ENCODE data around the gene MAP2K7. TPM values are rescaled to one million over a fixed set of nuclear protein-coding genes. Genes with fewer than 3 reads are reported as not detected.

MAP2K7 gene
- total RNA-seq, 1 experiment from 2014 or later, result 39.4 TPM

GRCh38 chr19:7897292-7897691, 6.4 kb upstream of the MAP2K7 start (continued):
- TF ChIP-seq IRF1 (CRISPR knock-in tag; IDR thresholded peaks at IDR 0.05), result no peak
- no peak for TF ChIP-seq NR3C1 (CRISPR knock-in tag; conservative IDR thresholded peaks at IDR 0.05; ENCODE audit: low read depth)
- no peak for TF ChIP-seq HMGA2 (CRISPR knock-in tag; IDR thresholded peaks at IDR 0.05)

DNA sequence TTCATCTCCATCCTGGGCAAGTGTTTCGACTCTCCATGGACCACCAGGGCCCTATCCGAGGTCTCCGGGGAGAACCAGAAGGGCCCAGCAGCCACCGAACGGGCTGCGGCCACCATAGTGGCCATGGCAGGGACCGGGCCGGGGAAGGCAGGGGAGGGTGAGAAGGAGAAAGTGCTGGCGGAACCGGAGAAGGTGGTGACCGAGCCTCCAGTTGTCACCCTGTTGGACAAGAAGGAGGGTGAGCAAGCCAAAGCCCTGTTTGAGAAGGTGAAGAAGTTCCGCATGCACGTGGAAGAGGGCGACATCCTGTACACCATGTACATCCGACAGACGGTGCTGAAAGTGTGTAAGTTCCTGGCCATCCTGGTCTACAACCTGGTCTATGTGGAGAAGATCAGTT, 4.7 kb upstream of the MAP2K7 start:
- ATAC-seq, result no peak
- CTCF ChIA-PET, result interaction anchor here (1.0 to 3.0 kb wide), 3 partner anchors 30 to 46 kb away, joined by 4 to 21 read pairs (median 6); no protein-coding TSS in a partner anchor
- POLR2A ChIA-PET, result interaction anchor here (0.6 to 1.2 kb wide), 3 partner anchors 11 to 140 kb away, joined by 3 to 4 read pairs (median 3); partner anchors contain the start of genes LRRC8E and TIMM44
- Mint-ChIP-seq H3K36me3 (no peaks in the 10 kb centered on the region), H3K4me1 (peaks cover 10% of the 10 kb centered on the region), H3K27ac (no peak overlapping the region; the same call in 1 of the 2 replicates), H3K4me3 (no peak overlapping the region), H3K27me3 (ENCODE audit: low read depth) (peaks cover 15% of the 10 kb centered on the region), H3K9me3 (no peaks in the 10 kb centered on the region)
- no peak for DNase-seq (ENCODE audit: low spot score)
- TF ChIP-seq, protein P1, sequence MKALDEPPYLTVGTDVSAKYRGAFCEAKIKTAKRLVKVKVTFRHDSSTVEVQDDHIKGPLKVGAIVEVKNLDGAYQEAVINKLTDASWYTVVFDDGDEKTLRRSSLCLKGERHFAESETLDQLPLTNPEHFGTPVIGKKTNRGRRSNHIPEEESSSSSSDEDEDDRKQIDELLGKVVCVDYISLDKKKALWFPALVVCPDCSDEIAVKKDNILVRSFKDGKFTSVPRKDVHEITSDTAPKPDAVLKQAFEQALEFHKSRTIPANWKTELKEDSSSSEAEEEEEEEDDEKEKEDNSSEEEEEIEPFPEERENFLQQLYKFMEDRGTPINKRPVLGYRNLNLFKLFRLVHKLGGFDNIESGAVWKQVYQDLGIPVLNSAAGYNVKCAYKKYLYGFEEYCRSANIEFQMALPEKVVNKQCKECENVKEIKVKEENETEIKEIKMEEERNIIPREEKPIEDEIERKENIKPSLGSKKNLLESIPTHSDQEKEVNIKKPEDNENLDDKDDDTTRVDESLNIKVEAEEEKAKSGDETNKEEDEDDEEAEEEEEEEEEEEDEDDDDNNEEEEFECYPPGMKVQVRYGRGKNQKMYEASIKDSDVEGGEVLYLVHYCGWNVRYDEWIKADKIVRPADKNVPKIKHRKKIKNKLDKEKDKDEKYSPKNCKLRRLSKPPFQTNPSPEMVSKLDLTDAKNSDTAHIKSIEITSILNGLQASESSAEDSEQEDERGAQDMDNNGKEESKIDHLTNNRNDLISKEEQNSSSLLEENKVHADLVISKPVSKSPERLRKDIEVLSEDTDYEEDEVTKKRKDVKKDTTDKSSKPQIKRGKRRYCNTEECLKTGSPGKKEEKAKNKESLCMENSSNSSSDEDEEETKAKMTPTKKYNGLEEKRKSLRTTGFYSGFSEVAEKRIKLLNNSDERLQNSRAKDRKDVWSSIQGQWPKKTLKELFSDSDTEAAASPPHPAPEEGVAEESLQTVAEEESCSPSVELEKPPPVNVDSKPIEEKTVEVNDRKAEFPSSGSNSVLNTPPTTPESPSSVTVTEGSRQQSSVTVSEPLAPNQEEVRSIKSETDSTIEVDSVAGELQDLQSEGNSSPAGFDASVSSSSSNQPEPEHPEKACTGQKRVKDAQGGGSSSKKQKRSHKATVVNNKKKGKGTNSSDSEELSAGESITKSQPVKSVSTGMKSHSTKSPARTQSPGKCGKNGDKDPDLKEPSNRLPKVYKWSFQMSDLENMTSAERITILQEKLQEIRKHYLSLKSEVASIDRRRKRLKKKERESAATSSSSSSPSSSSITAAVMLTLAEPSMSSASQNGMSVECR (CRISPR knock-in tag; IDR thresholded peaks at IDR 0.05; ENCODE audit: borderline replicate concordance), result no peak
- no peak for TF ChIP-seq AFF4 (CRISPR knock-in tag; IDR thresholded peaks at IDR 0.05; ENCODE audit: borderline replicate concordance)
- TF ChIP-seq, protein P2, sequence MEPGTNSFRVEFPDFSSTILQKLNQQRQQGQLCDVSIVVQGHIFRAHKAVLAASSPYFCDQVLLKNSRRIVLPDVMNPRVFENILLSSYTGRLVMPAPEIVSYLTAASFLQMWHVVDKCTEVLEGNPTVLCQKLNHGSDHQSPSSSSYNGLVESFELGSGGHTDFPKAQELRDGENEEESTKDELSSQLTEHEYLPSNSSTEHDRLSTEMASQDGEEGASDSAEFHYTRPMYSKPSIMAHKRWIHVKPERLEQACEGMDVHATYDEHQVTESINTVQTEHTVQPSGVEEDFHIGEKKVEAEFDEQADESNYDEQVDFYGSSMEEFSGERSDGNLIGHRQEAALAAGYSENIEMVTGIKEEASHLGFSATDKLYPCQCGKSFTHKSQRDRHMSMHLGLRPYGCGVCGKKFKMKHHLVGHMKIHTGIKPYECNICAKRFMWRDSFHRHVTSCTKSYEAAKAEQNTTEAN (CRISPR knock-in tag; IDR thresholded peaks at IDR 0.05), result no peak
- no peak for TF ChIP-seq ZNF281 (CRISPR knock-in tag; IDR thresholded peaks at IDR 0.05)
- no peak for TF ChIP-seq GABPB1 (CRISPR knock-in tag; IDR thresholded peaks at IDR 0.05)
- no peak for TF ChIP-seq ZNF396 (CRISPR knock-in tag; IDR thresholded peaks at IDR 0.05; ENCODE audit: borderline replicate concordance)
- TF ChIP-seq, protein P3, sequence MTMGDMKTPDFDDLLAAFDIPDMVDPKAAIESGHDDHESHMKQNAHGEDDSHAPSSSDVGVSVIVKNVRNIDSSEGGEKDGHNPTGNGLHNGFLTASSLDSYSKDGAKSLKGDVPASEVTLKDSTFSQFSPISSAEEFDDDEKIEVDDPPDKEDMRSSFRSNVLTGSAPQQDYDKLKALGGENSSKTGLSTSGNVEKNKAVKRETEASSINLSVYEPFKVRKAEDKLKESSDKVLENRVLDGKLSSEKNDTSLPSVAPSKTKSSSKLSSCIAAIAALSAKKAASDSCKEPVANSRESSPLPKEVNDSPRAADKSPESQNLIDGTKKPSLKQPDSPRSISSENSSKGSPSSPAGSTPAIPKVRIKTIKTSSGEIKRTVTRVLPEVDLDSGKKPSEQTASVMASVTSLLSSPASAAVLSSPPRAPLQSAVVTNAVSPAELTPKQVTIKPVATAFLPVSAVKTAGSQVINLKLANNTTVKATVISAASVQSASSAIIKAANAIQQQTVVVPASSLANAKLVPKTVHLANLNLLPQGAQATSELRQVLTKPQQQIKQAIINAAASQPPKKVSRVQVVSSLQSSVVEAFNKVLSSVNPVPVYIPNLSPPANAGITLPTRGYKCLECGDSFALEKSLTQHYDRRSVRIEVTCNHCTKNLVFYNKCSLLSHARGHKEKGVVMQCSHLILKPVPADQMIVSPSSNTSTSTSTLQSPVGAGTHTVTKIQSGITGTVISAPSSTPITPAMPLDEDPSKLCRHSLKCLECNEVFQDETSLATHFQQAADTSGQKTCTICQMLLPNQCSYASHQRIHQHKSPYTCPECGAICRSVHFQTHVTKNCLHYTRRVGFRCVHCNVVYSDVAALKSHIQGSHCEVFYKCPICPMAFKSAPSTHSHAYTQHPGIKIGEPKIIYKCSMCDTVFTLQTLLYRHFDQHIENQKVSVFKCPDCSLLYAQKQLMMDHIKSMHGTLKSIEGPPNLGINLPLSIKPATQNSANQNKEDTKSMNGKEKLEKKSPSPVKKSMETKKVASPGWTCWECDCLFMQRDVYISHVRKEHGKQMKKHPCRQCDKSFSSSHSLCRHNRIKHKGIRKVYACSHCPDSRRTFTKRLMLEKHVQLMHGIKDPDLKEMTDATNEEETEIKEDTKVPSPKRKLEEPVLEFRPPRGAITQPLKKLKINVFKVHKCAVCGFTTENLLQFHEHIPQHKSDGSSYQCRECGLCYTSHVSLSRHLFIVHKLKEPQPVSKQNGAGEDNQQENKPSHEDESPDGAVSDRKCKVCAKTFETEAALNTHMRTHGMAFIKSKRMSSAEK (CRISPR knock-in tag; IDR thresholded peaks at IDR 0.05; ENCODE audit: borderline replicate concordance), result no peak
- TF ChIP-seq SMAD4 (CRISPR knock-in tag; IDR thresholded peaks at IDR 0.05), result no peak
- no peak for TF ChIP-seq SMAD3 (CRISPR knock-in tag; IDR thresholded peaks at IDR 0.05; ENCODE audit: borderline replicate concordance)
- no peak for TF ChIP-seq EMX1 (CRISPR knock-in tag; IDR thresholded peaks at IDR 0.05)
- no peak for TF ChIP-seq JAZF1 (CRISPR knock-in tag; IDR thresholded peaks at IDR 0.05)
- no peak for TF ChIP-seq HMGXB4 (CRISPR knock-in tag; IDR thresholded peaks at IDR 0.05)
- TF ChIP-seq NR1H2 (CRISPR knock-in tag; IDR thresholded peaks at IDR 0.05), result no peak
